ENCODE data around the gene CLDN7. TPM values are rescaled to one million over a fixed set of nuclear protein-coding genes. Genes with fewer than 3 reads are reported as not detected.

The CLDN7 gene
- total RNA-seq, 1 experiment from 2014 or later, result 286 TPM

DNA sequence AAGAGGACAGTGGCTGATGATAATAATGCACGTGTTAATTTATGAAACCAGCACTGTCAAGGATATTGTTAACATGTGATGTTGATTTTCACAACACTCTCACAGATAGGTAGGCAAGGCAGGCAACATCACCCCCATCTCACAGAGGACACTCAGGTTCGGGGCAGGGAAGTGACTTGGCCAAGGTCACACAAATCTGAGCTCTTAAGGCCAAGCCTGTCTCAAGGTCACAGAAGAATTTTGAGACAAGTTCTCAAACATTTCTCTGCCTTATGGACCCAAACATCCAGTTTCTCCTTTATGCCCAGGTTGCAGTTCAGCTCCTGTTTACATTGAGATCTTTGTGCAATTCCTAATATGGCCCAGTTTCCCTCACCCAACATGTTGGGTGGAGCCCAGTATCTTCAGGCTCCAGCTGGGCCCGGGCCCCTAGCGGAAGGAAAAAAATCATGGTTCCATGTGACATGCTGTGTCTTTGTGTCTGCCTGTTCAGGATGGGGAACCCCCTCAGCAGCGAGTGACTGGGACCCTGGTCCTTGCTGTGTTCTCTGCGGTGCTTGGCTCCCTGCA is 20.6 kb upstream of the CLDN7 start:
- H3K4me3 ChIP-seq (replicated peaks in 1 of 2; ENCODE audit: low read depth in 1 of 2, low read length in 2 of 2), result no peak overlapping the region
- H3K36me3 ChIP-seq (ENCODE audit: control insufficient read depth in 1 of 2, insufficient read depth in 2 of 2, low read length in 2 of 2), result no peaks in the 10 kb centered on the region
- H3K4me2 ChIP-seq (ENCODE audit: low read length), result peak overlapping the region; percentile 98; the same call in 1 of the 2 replicates
- CTCF ChIA-PET, result interaction anchor here (1.2 kb wide), 1 partner anchor 13 kb away, joined by 3 read pairs; no protein-coding TSS in a partner anchor
- no peaks in the 10 kb centered on the region for H3K27me3 ChIP-seq (ENCODE audit: insufficient read depth, low read length)
- H3K9ac ChIP-seq (ENCODE audit: low read length), result peak overlapping the region; percentile 3; the same call in 1 of the 2 replicates
- H4K20me1 ChIP-seq (ENCODE audit: insufficient read depth), result no peaks in the 10 kb centered on the region
- ATAC-seq (no peak), DNase-seq (ENCODE audit: low read depth, low spot score) (no peak)
- H3K9me2 ChIP-seq (ENCODE audit: insufficient read depth), result no peaks in the 10 kb centered on the region
- POLR2A ChIA-PET, result interaction anchor here (0.6 kb wide), 1 partner anchor 259 kb away, joined by 3 read pairs; no protein-coding TSS in a partner anchor
- H3K79me2 ChIP-seq (ENCODE audit: insufficient read depth, low read length), result no peaks in the 10 kb centered on the region
- no peak overlapping the region for H2AFZ ChIP-seq (ENCODE audit: low read depth, low read length, poor library complexity, severe bottlenecking)
- H3K4me1 ChIP-seq (ENCODE audit: control insufficient read depth in 1 of 2, insufficient read depth in 2 of 2, low read length in 2 of 2), result peaks cover 13 to 34% of the 10 kb centered on the region in 2 experiments
- no peaks in the 10 kb centered on the region for H3K9me3 ChIP-seq (ENCODE audit: control insufficient read depth in 1 of 2, insufficient read depth in 1 of 2, low read depth in 1 of 2, low read length in 2 of 2)
- BruUV-seq (replicated peaks), result no TSS peak
- TF ChIP-seq, protein P1, sequence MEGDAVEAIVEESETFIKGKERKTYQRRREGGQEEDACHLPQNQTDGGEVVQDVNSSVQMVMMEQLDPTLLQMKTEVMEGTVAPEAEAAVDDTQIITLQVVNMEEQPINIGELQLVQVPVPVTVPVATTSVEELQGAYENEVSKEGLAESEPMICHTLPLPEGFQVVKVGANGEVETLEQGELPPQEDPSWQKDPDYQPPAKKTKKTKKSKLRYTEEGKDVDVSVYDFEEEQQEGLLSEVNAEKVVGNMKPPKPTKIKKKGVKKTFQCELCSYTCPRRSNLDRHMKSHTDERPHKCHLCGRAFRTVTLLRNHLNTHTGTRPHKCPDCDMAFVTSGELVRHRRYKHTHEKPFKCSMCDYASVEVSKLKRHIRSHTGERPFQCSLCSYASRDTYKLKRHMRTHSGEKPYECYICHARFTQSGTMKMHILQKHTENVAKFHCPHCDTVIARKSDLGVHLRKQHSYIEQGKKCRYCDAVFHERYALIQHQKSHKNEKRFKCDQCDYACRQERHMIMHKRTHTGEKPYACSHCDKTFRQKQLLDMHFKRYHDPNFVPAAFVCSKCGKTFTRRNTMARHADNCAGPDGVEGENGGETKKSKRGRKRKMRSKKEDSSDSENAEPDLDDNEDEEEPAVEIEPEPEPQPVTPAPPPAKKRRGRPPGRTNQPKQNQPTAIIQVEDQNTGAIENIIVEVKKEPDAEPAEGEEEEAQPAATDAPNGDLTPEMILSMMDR (IDR thresholded peaks at IDR 0.05 in 2 of 3, conservative IDR thresholded peaks at IDR 0.05 in 1 of 3; ENCODE audit: borderline replicate concordance in 1 of 3, insufficient read depth in 1 of 3, low read depth in 2 of 3, low read length in 2 of 3), result no peak
- no peak for TF ChIP-seq SRF (IDR thresholded peaks at IDR 0.05; ENCODE audit: low read depth)
- TF ChIP-seq, protein P2, sequence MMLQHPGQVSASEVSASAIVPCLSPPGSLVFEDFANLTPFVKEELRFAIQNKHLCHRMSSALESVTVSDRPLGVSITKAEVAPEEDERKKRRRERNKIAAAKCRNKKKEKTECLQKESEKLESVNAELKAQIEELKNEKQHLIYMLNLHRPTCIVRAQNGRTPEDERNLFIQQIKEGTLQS (IDR thresholded peaks at IDR 0.05), result no peak
- no peak overlapping the region for H3K27ac ChIP-seq (ENCODE audit: low read depth, low read length)
- intact Hi-C loops (cut with micrococcal nuclease), result no loop called here
- RAD21 ChIA-PET (ENCODE audit: low non-redundant PET in 1 of 2, low total read pairs in 2 of 2, uncharacterized antibody in 2 of 2, unreplicated experiment in 2 of 2), result no interaction called here

Measured in HCT116 (cell line).